NCI-H226 (cell line): ENCODE data around the gene SEMA4A.

ENCODE experiments used
- DNase-seq: peaks from one replicate; pipeline ENCODE4 v3.0.0-alpha.2; 2015

The SEMA4A gene

DNA sequence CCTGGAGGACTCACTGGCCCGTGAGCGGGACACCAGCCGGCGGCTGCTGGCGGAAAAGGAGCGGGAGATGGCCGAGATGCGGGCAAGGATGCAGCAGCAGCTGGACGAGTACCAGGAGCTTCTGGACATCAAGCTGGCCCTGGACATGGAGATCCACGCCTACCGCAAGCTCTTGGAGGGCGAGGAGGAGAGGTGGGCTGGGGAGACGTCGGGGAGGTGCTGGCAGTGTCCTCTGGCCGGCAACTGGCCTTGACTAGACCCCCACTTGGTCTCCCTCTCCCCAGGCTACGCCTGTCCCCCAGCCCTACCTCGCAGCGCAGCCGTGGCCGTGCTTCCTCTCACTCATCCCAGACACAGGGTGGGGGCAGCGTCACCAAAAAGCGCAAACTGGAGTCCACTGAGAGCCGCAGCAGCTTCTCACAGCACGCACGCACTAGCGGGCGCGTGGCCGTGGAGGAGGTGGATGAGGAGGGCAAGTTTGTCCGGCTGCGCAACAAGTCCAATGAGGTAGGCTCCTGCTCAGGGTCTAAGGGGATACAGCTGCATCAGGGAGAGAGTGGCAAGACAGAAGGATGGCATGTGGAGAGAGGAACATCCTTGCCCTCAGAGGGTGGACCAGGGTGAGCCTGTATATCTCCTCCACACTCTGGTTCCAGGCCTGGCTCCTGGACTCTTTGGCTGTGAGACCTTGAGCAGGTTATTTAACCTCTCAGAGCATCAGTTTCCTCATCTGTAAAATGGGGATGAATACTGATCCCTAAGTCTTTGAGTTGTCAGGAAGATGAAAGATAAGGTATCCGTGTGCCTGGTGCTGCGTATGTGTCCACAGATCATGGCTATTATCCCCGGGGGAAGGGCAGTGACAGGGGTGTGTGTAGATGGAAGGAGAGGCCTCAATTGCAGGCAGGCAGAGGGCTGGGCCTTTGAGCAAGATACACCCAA is 17.2 kb upstream of the SEMA4A start:
- no peak for DNase-seq

GRCh38 chr1:156136970-156137483 is 16.4 kb upstream of the SEMA4A start:
- DNase-seq, result no peak

DNA sequence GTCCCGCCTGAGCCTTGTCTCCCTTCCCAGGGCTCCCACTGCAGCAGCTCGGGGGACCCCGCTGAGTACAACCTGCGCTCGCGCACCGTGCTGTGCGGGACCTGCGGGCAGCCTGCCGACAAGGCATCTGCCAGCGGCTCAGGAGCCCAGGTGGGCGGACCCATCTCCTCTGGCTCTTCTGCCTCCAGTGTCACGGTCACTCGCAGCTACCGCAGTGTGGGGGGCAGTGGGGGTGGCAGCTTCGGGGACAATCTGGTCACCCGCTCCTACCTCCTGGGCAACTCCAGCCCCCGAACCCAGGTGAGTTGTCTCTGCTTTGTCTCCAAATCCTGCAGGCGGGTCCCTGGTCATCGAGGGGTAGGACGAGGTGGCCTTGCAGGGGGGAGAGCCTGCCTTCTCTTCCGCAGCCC is 14.9 kb upstream of the SEMA4A start:
- no peak for DNase-seq

DNA sequence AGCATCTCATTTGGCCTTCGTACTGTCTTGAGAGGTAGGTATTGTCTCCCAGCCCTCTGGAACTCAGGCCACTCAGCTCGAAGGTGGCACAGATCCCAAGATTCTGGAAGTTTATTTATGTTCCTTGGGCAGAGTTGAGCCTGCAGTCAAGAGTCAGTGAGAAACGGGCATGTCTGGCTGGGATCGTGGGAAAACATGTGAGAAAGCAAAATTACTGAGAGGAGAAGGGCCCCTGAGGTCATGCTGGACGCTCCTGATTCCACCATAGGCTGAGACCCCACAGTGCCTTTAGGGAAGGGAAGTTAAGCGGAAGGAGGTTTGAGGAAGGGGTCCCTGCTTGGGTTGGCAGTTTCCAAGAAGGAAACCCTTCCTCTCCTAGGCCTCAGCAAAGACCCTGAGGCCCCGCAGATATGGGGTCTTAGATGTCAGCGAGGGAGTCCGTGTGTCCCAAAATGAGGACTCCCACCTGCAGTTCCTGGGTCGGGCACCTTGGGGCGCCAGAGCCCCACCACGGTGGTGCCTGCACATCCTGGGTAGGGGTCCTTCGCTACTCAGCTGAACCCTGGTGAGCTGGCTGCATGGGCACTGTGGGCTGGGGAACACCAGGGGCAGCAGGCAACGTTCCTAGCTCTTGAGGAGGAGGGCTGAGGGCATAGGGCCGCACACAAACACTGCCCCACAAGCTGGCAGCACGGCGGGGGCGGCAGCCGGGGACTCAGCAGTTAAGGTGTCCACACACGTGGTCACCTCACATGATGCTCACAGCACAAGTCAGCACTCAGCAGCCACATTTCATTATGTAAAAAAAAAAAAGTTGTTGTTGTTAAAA is 12.3 kb upstream of the SEMA4A start:
- DNase-seq, result no peak

DNA sequence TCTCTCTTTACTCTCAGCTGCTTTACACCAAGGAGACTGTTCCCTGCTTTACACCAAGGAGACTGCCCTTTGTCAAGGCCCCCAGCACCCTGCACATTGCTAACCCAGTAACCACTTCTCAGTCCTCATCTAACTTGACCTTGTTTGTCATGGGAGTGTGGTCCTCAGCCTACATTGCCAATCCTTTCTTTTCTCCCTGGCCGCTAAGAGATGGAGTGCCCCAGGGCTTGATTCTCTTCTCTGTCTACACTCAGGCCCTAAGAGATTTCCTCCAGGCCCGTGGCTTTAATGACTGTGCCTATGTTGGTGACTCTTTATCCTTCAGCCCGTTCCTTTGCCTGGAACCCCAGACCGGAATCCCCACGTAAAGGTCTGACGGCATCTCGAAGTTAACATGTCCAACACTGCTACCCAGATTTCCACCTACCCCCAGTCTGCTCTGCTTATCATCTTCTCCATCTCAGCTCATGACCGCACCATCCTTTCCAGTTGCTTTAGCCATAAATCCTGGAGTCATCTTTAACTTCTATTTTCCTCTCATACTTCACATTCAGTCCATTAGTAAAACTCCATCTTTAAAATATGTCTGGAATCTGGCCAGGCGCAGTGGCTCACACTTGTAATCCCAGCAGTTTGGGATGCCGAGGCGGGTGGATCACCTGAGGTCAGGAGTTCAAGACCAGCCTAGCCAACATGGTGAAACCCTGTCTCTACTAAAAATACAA is 9.5 kb upstream of the SEMA4A start:
- DNase-seq, result no peak

DNA sequence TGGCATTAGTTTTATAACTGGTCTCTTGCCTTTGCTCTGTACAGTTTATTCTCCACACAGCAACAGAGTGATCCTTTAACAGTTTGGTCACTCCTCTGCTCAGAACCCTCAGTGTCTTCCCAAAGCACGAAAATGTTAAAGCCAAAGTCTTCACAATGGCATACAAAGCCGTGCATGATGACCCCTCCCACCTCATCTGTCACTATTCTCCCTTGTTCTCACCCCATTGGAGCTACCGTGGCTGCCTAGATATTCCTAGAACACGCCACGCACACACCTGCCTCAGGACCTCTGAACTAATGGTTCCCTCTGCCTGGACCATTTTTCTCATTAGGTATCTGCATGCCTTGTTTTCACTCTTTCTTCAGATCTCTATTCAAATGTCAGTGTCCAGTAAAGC is 8.6 kb upstream of the SEMA4A start:
- DNase-seq, result no peak

DNA sequence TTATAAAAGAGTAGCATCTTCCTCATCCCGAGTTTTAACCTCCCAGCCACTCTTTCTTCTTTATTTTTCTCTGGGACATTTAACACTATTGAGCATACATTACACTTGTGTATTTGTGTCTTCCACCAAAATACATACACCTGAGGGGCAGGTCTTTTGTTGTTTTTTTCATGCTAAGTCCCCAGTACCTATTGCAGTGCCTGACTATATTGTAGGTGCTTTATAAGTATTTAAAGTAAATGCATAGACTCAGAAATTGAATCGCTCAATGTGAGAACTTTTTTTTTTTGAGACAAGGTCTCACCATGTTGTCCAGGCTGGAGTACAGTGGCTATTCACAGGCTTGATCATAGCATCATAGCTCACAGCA is 7.8 kb upstream of the SEMA4A start:
- no peak for DNase-seq

- peak; percentile 92 for DNase-seq
These were observed 7.2 kb upstream of the SEMA4A start for GRCh38 chr1:156146020-156146768.

DNA sequence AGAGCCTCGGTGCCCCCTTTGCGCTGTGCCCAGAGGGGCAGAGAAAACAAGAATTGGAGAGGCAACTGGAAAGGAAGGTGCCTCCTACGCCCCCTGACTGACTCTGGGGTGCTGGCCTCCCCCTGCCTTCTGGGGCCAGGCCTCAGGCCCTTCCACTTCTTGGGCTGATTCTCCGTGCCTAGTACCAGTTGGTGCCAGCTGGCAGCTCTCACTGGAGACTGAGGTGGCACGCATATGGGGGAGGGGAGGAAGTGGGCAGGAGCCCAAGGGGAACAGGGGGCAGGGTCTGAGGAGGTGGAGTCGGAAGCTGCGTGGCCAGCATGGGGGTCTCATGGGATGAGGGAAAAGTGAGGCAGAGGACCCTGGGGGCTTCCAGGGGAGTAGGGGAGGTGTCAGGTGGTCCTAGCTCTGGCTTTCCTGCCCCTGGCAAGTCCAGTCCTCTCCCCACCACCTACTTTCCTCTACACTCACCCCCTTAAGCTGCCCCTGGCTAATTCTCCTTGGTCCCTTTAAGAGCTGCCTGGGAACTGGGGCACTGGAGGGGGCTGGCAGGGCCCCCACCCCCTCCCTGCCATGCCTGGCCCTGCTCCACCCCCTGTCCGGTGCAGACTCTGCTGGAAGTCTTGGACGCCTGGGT is 6.5 kb upstream of the SEMA4A start:
- peak; percentile 87 for DNase-seq

DNA sequence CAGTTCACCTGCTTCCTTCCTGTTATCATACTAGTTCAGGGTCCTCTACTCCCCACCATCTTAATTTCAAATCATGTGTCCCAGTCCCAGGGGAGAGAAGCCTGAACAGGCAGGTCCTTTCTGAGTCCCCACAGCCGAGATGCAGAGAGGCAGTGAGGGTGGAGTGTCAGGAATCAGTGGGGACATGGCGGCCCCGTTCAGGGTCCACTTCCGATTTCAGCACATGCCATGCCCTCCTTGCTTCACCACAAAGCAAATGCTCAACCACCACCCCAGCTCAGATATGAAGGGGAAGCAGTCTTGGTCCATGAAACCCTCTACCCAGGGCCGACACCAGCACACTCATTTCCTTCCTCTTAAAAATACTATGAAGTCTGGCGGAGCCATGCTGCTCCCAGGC is 5.2 kb upstream of the SEMA4A start:
- no peak for DNase-seq

GRCh38 chr1:156149374-156150332 is 3.7 kb upstream of the SEMA4A start:
- DNase-seq, result no peak

DNA sequence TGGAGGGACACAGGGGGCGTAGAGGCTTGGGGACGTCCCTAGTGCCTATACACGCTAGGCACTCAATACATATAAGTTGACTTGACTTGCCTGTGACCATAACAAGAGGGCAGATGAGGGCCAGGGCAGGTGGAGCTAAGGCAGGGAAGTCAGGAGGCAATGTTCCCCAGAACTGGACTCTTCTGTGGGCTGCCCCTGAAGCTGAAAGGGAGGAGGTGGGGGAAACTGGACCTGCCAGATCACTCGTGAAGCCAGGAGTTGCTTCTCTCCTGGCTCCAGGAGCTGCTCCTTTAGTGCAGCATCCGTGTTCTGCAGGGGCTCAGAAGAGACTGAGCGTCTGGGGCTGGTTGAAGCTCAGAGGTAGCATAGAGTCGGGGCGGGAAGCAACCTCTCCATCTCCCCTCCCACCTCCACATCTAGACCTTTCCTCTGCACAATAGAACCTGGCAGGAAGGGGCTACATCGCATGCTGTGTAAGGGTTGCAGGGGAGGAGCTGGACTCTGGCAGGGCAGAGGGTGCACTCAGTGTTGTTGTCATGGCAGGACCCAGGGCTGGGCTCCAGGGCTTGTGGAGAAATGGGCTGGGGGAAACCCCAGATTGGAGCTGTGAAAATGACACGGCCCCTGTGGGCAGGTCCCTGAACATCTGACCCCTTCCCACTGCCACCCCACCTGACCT is 2.9 kb upstream of the SEMA4A start:
- no peak for DNase-seq

GRCh38 chr1:156151093-156151688 is 2.2 kb upstream of the SEMA4A start:
- DNase-seq, result peak; percentile 37

DNA sequence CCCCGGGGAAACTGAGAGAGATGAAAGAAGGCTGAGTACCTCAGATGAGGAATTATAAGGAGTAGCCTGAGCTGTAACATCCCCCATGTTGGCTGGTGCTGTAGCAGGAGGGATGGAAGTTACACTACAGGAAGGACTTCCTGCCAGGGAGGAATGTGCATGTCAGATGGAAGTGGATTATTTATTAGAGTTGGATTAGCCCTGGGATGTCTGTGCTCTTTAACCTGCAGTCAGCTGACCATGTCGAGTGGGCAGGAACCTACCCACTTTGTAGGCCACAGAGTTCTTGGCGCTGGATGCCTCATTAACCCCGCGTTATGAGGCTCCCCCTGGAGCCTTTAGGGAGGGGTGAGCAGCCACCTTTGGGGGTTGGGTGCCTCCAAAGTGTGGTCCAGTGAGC is 757 bp upstream of the SEMA4A start:
- peak; percentile 53 for DNase-seq

- no peak for DNase-seq
These were observed 948 bp downstream of the SEMA4A start for GRCh38 chr1:156154317-156154749.

- DNase-seq, result no peak
These were observed 2.5 kb downstream of the SEMA4A start for GRCh38 chr1:156155756-156156510.

DNA sequence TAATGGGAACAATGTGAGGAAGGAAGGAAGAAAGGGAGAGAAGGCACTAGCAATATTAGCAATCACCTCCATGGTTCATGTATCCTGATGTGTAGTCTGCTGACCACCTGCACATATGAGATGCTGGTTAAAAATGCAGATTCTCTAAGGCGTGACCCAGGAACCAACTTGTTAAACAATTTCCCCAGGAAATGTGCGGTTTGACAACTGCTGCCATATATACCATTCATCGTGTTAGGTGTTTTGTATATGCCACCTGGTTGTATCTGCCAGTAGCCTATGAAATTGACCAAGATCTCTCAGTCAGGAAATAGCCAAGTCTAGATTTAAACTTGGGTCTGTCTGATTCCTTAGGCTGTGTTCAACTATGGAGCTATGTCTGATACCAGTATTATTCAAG is 4.1 kb downstream of the SEMA4A start:
- no peak for DNase-seq

DNA sequence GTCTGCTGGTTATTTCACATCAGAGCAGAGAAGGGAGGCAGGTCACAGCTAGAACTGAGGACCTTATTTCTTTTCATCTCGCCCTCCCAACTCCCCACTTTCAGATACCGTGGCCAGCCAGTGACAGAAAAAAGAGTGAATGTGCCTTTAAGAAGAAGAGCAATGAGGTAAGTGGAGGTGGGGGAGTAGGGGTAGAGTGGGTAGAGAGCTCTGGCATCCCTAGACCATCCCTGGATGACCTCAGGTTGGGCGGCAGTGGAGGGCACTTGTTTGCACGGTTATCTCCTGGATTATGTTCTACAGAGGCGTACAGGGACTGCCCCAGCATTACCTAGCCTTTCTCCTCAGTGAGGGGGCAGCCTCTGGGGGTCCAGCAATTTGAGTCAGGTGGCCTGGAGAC is 4.6 kb downstream of the SEMA4A start:
- DNase-seq, result no peak
